ENCODE data around the gene POU6F2. TPM values are rescaled to one million over a fixed set of nuclear protein-coding genes. Genes with fewer than 3 reads are reported as not detected.

POU6F2 gene
- total RNA-seq, 1 experiment from 2014 or later, result not detected

- Histone ChIP-seq H3K4me1 (ENCODE audit: insufficient read depth, low read length) (no peaks in the 10 kb centered on the region), H3K27ac (ENCODE audit: low read length) (no peak overlapping the region), H3K36me3 (ENCODE audit: low read depth, low read length) (no peaks in the 10 kb centered on the region), H3K4me3 (ENCODE audit: low read length) (no peak overlapping the region), H4K20me1 (ENCODE audit: low read length) (no peaks in the 10 kb centered on the region), H3F3A (ENCODE audit: low read length, unreplicated experiment) (no peaks in the 10 kb centered on the region), H3K4me2 (ENCODE audit: low read length) (no peak overlapping the region), H2AFZ (ENCODE audit: low read length) (no peak overlapping the region), H3K79me2 (ENCODE audit: low read length) (no peaks in the 10 kb centered on the region), H3K9ac (ENCODE audit: low read length) (no peak overlapping the region), H3K9me2 (replicated peaks; ENCODE audit: low read length) (no peaks in the 10 kb centered on the region), H3K9me3 (ENCODE audit: low read length) (no peaks in the 10 kb centered on the region), H3K27me3 (ENCODE audit: low read length) (peaks cover 54% of the 10 kb centered on the region)
- CTCF ChIA-PET, result no interaction called here
- TF ChIP-seq EZH2phosphoT487 (IDR thresholded peaks at IDR 0.05; ENCODE audit: borderline replicate concordance, low read length) (no peak), EZH2 (IDR thresholded peaks at IDR 0.05; ENCODE audit: low read length, unreplicated experiment) (no peak)
- TF ChIP-seq, protein P1, sequence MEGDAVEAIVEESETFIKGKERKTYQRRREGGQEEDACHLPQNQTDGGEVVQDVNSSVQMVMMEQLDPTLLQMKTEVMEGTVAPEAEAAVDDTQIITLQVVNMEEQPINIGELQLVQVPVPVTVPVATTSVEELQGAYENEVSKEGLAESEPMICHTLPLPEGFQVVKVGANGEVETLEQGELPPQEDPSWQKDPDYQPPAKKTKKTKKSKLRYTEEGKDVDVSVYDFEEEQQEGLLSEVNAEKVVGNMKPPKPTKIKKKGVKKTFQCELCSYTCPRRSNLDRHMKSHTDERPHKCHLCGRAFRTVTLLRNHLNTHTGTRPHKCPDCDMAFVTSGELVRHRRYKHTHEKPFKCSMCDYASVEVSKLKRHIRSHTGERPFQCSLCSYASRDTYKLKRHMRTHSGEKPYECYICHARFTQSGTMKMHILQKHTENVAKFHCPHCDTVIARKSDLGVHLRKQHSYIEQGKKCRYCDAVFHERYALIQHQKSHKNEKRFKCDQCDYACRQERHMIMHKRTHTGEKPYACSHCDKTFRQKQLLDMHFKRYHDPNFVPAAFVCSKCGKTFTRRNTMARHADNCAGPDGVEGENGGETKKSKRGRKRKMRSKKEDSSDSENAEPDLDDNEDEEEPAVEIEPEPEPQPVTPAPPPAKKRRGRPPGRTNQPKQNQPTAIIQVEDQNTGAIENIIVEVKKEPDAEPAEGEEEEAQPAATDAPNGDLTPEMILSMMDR (conservative IDR thresholded peaks at IDR 0.05; ENCODE audit: low read depth, low read length), result no peak
- DNase-seq, result no peak
- POLR2A ChIA-PET (ENCODE audit: unreplicated experiment), result no interaction called here
- intact Hi-C loops (cut with micrococcal nuclease), result no loop called here
- BruUV-seq (replicated peaks), result no TSS peak
- no peak for ATAC-seq
These were observed 318.1 kb downstream of the POU6F2 start for GRCh38 chr7:39295796-39296195.

- Histone ChIP-seq H3K9me2 (replicated peaks; ENCODE audit: low read length) (no peaks in the 10 kb centered on the region), H3F3A (ENCODE audit: low read length, unreplicated experiment) (no peaks in the 10 kb centered on the region), H3K9me3 (ENCODE audit: low read length) (no peaks in the 10 kb centered on the region), H3K4me1 (ENCODE audit: insufficient read depth, low read length) (no peaks in the 10 kb centered on the region), H3K9ac (ENCODE audit: low read length) (no peak overlapping the region), H3K36me3 (ENCODE audit: low read depth, low read length) (no peaks in the 10 kb centered on the region), H3K27ac (ENCODE audit: low read length) (no peak overlapping the region), H3K4me2 (ENCODE audit: low read length) (no peak overlapping the region), H3K4me3 (ENCODE audit: low read length) (no peak overlapping the region), H4K20me1 (ENCODE audit: low read length) (no peaks in the 10 kb centered on the region), H3K79me2 (ENCODE audit: low read length) (no peaks in the 10 kb centered on the region), H3K27me3 (ENCODE audit: low read length) (peaks cover 34% of the 10 kb centered on the region), H2AFZ (ENCODE audit: low read length) (no peak overlapping the region)
- CTCF ChIA-PET, result no interaction called here
- intact Hi-C loops (cut with micrococcal nuclease), result no loop called here
- ATAC-seq, result no peak
- no peak for TF ChIP-seq EZH2phosphoT487 (IDR thresholded peaks at IDR 0.05; ENCODE audit: borderline replicate concordance, low read length)
- no peak for TF ChIP-seq EZH2 (IDR thresholded peaks at IDR 0.05; ENCODE audit: low read length, unreplicated experiment)
- TF ChIP-seq, protein P1 (conservative IDR thresholded peaks at IDR 0.05; ENCODE audit: low read depth, low read length), result no peak
- POLR2A ChIA-PET (ENCODE audit: unreplicated experiment), result no interaction called here
- no TSS peak for BruUV-seq (replicated peaks)
- no peak for DNase-seq
These were observed 322.0 kb downstream of the POU6F2 start for GRCh38 chr7:39299695-39300094.

DNA sequence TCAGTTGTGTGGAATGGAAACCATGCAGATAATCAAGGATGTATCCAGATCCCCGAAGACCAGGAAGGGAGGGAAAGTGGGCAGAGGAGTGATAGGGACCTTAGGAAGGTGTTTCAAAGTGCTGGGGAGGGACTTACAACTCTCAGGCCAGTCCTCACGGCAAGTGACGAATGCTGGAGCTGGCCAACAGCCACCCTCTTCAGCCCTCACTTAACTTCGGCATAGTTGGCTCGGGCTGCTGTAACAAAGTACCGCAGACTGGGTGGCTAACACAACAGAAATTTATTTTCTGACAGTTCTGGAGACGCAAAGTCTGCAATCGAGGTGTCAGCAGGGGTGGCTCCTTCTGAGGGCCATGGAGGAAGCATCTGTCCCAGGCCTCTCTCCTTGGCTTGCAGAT lies 322.6 kb downstream of the POU6F2 start:
- Histone ChIP-seq H3K36me3 (ENCODE audit: low read depth, low read length) (no peaks in the 10 kb centered on the region), H4K20me1 (ENCODE audit: low read length) (no peaks in the 10 kb centered on the region), H3K79me2 (ENCODE audit: low read length) (no peaks in the 10 kb centered on the region), H3K9ac (ENCODE audit: low read length) (no peak overlapping the region), H3F3A (ENCODE audit: low read length, unreplicated experiment) (no peaks in the 10 kb centered on the region), H3K9me2 (replicated peaks; ENCODE audit: low read length) (no peaks in the 10 kb centered on the region), H3K27ac (ENCODE audit: low read length) (no peak overlapping the region), H3K4me2 (ENCODE audit: low read length) (no peak overlapping the region), H3K4me3 (ENCODE audit: low read length) (no peak overlapping the region), H2AFZ (ENCODE audit: low read length) (no peak overlapping the region), H3K4me1 (ENCODE audit: insufficient read depth, low read length) (no peaks in the 10 kb centered on the region), H3K27me3 (ENCODE audit: low read length) (peaks cover 38% of the 10 kb centered on the region), H3K9me3 (ENCODE audit: low read length) (no peaks in the 10 kb centered on the region)
- POLR2A ChIA-PET (ENCODE audit: unreplicated experiment), result no interaction called here
- intact Hi-C loops (cut with micrococcal nuclease), result no loop called here
- DNase-seq, result no peak
- CTCF ChIA-PET, result no interaction called here
- no peak for ATAC-seq
- no peak for TF ChIP-seq EZH2 (IDR thresholded peaks at IDR 0.05; ENCODE audit: low read length, unreplicated experiment)
- no peak for TF ChIP-seq EZH2phosphoT487 (IDR thresholded peaks at IDR 0.05; ENCODE audit: borderline replicate concordance, low read length)
- TF ChIP-seq, protein P1 (conservative IDR thresholded peaks at IDR 0.05; ENCODE audit: low read depth, low read length), result no peak
- no TSS peak for BruUV-seq (replicated peaks)

Data from PC-3 (cell line).